ENCODE measurements around the gene MCF2L.
"Not testable (repeated sequence)": the region's sequence is repeated elsewhere in the genome, so short reads cannot be mapped to it uniquely, and the experiment has no call there.

The MCF2L gene

GRCh38 chr13:113063091-113063491, 94.1 kb downstream of the MCF2L start:
- DNase-seq (ENCODE audit: low read depth in 2 of 2, low spot score in 1 of 2) = no peak

- no peak for DNase-seq (ENCODE audit: low read depth in 2 of 2, low spot score in 1 of 2)
Observed at GRCh38 chr13:113064000-113064533, 95.1 kb downstream of the MCF2L start.

GRCh38 chr13:113064534-113065405, 95.8 kb downstream of the MCF2L start:
- DNase-seq (ENCODE audit: low read depth in 2 of 2, low spot score in 1 of 2) = no peak

GRCh38 chr13:113065406-113066141, 96.6 kb downstream of the MCF2L start:
- no peak for DNase-seq (ENCODE audit: low read depth in 2 of 2, low spot score in 1 of 2)

GRCh38 chr13:113066142-113066455, 97.1 kb downstream of the MCF2L start:
- DNase-seq (ENCODE audit: low read depth in 2 of 2, low spot score in 1 of 2) = no peak

GRCh38 chr13:113066746-113067145, 97.7 kb downstream of the MCF2L start:
- DNase-seq (ENCODE audit: low read depth in 2 of 2, low spot score in 1 of 2) = no peak

GRCh38 chr13:113069861-113070805, 101.1 kb downstream of the MCF2L start:
- DNase-seq (ENCODE audit: low read depth in 2 of 2, low spot score in 1 of 2) = no peak

- no peak for DNase-seq (ENCODE audit: low read depth in 2 of 2, low spot score in 1 of 2)
Observed at GRCh38 chr13:113070855-113071254, 101.8 kb downstream of the MCF2L start.

- DNase-seq (ENCODE audit: low read depth in 2 of 2, low spot score in 1 of 2) = no peak
Observed at GRCh38 chr13:113072376-113072775, 103.4 kb downstream of the MCF2L start.

- no peak for DNase-seq (ENCODE audit: low read depth in 2 of 2, low spot score in 1 of 2)
Observed at GRCh38 chr13:113073942-113074341, 104.9 kb downstream of the MCF2L start.

- no peak for DNase-seq (ENCODE audit: low read depth in 2 of 2, low spot score in 1 of 2)
Observed at GRCh38 chr13:113074401-113074800, 105.4 kb downstream of the MCF2L start.

- no peak for DNase-seq (ENCODE audit: low read depth in 2 of 2, low spot score in 1 of 2)
Observed at GRCh38 chr13:113074876-113075275, 105.9 kb downstream of the MCF2L start.

GRCh38 chr13:113075711-113076110, 106.7 kb downstream of the MCF2L start:
- DNase-seq (ENCODE audit: low read depth in 2 of 2, low spot score in 1 of 2) = no peak

- no peak for DNase-seq (ENCODE audit: low read depth in 2 of 2, low spot score in 1 of 2)
Observed at GRCh38 chr13:113076681-113077401, 107.8 kb downstream of the MCF2L start.

- DNase-seq (ENCODE audit: low read depth in 2 of 2, low spot score in 1 of 2) = no peak
Observed at GRCh38 chr13:113077566-113077952, 108.5 kb downstream of the MCF2L start.

- DNase-seq (ENCODE audit: low read depth in 2 of 2, low spot score in 1 of 2) = no peak
Observed at GRCh38 chr13:113077953-113078901, 109.2 kb downstream of the MCF2L start.

- no peak for DNase-seq (ENCODE audit: low read depth in 2 of 2, low spot score in 1 of 2)
Observed at GRCh38 chr13:113078902-113079780, 110.1 kb downstream of the MCF2L start.

- not testable (repeated sequence) for DNase-seq (ENCODE audit: low read depth in 2 of 2, low spot score in 1 of 2)
Observed at GRCh38 chr13:113079781-113080080, 110.7 kb downstream of the MCF2L start.

Measured in stimulated activated CD8-positive, alpha-beta memory T cell treated with anti-CD3 and anti-CD28 coated beads, Interleukin-4, amount 100 ng/mL, for 4 hours (primary cell).